A673 (cell line): Measurements from ENCODE around the gene ADAMTS1.

ENCODE experiments used
- CTCF ChIP-seq: fragments of 300-800, 200-600 bp; sonication (generic); conservative IDR thresholded peaks from 2 replicates; pipeline ENCODE4 v1.5.1; 2017; ENCODE audit warnings: low read depth, mild to moderate bottlenecking, antibody characterized with exemption, low read length, moderate library complexity, mixed read lengths
- EZH2 ChIP-seq: fragments of 200-600 bp; sonication (generic); IDR thresholded peaks from 2 replicates; pipeline ENCODE4 v1.6.1; 2017; ENCODE audit warnings: borderline replicate concordance, low read depth, mild to moderate bottlenecking, mixed read lengths, antibody characterized with exemption, low read length; ENCODE audit not compliant: poor library complexity, severe bottlenecking

DNA sequence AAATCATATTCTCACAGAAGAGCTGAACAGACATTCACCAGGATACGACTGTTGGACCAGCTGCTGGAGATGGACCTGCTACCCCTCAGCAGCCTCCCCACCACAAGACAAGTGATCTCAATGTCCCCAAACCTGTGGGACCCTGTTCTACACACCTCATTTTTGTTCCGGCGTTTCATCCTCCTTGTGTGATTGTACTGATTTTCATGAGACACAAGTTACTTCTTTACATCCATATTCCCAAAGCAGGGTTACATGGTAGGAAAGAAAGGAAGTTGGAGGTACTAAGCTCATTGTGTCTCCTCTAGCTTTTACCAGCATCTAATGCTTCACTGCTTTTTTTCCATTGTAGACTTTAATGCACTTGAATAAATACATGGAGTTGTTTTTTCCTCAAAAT, 8.7 kb downstream of the ADAMTS1 start:
- TF ChIP-seq CTCF (no peak), EZH2 (no peak)
